OCI-LY1 (cell line): Measurements from ENCODE around the gene FAM25C.
"Not testable (repeated sequence)": the region's sequence is repeated elsewhere in the genome, so short reads cannot be mapped to it uniquely, and the experiment has no call there.

Experiments used
- H2AFZ ChIP-seq: fragments of 200-600 bp; sonication (generic), shearing (Covaris generic); 2 replicates; pipeline ENCODE4 v1.6.0; 2014; ENCODE audit warnings: antibody characterized with exemption, mild to moderate bottlenecking, low read length
- H3F3A ChIP-seq: fragments of 200-600 bp; sonication (generic), shearing (Covaris generic); 2 replicates; pipeline ENCODE4 v1.6.0; 2014; ENCODE audit warnings: mild to moderate bottlenecking, antibody characterized with exemption, low read length, moderate library complexity; ENCODE audit not compliant: insufficient read depth
- H3K27ac ChIP-seq: fragments of 200-600 bp; sonication (generic); 2 replicates; pipeline ENCODE4 v1.5.1; 2014; ENCODE audit warnings: low read length, mixed run types, mild to moderate bottlenecking, low read depth; ENCODE audit not compliant: poor library complexity, severe bottlenecking
- H3K27me3 ChIP-seq: fragments of 200-600 bp; sonication (generic); 2 replicates; pipeline ENCODE4 v1.6.0; 2014; ENCODE audit warnings: antibody characterized with exemption, mild to moderate bottlenecking, low read length, moderate library complexity; ENCODE audit not compliant: insufficient read depth
- H3K36me3 ChIP-seq: fragments of 200-600 bp; sonication (generic); 2 replicates; pipeline ENCODE4 v1.6.1; 2014; ENCODE audit warnings: mild to moderate bottlenecking, antibody characterized with exemption, low read length, moderate library complexity, mixed read lengths; ENCODE audit not compliant: insufficient read depth
- H3K4me1 ChIP-seq: fragments of 200-600 bp; sonication (generic); 2 replicates; pipeline ENCODE4 v1.5.1; 2014; ENCODE audit warnings: mild to moderate bottlenecking, low read length, moderate library complexity; ENCODE audit not compliant: insufficient read depth, severe bottlenecking
- H3K4me2 ChIP-seq: fragments of 200-600 bp; sonication (generic), shearing (Covaris generic); 2 replicates; pipeline ENCODE4 v1.6.1; 2014; ENCODE audit warnings: low read length
- H3K4me3 ChIP-seq: fragments of 200-600 bp; sonication (generic); 2 replicates; pipeline ENCODE4 v1.5.1; 2014; ENCODE audit warnings: low read length, low read depth, mild to moderate bottlenecking, mixed read lengths; ENCODE audit not compliant: poor library complexity, severe bottlenecking
- H3K79me2 ChIP-seq: fragments of 200-600 bp; shearing (Covaris generic); 2 replicates; pipeline ENCODE4 v1.6.1; 2016; ENCODE audit warnings: mixed run types, low read length, mixed read lengths; ENCODE audit not compliant: insufficient read depth
- H3K9ac ChIP-seq: fragments of 200-600 bp; sonication (generic), shearing (Covaris generic); 2 replicates; pipeline ENCODE4 v1.6.1; 2014; ENCODE audit warnings: mild to moderate bottlenecking, low read length, mixed read lengths
- H3K9me2 ChIP-seq: fragments of 200-600 bp; sonication (generic), shearing (Covaris generic); 2 replicates; pipeline ENCODE4 v1.6.1; 2014; ENCODE audit warnings: low read depth, mild to moderate bottlenecking, low read length, mixed read lengths
- H3K9me3 ChIP-seq: fragments of 200-600 bp; shearing (Covaris generic); 2 replicates; pipeline ENCODE4 v1.6.1; 2014; ENCODE audit warnings: low read length, mixed read lengths
- H4K20me1 ChIP-seq: fragments of 200-600 bp; sonication (generic), shearing (Covaris generic); 2 replicates; pipeline ENCODE4 v1.6.0; 2016; ENCODE audit warnings: mild to moderate bottlenecking, low read length; ENCODE audit not compliant: insufficient read depth

Gene FAM25C

DNA sequence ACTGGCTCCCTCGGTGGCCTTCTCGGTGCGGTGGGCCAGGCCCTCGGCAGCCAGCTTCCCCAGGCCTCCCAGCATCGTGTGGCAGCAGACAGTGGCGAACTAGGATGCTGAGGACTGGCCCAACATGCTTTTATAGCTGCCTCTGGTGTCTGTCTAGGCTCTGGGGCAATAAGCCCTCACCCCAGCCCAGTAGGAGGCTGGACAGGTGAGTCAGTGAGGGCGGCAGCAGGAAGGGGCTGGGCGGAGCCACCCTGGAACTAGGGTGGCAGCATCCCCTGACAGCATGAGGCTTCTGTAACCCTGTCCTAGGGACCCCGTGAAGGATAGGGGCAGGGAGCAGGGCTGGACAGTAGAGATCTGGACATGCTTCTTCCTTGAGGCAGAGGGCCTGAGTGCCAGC is at the start of gene FAM25C:
Gene FAM25C, minus strand, starts transcription at position 101 of the 400 bp plus-strand sequence. Its CDS starts 26 bp downstream, at position 75.
- not testable (repeated sequence) for H3K4me3 ChIP-seq, H3K27me3 ChIP-seq, H3K9me2 ChIP-seq, H3F3A ChIP-seq, H3K9me3 ChIP-seq, H3K27ac ChIP-seq, H4K20me1 ChIP-seq, H3K36me3 ChIP-seq, H3K9ac ChIP-seq, H3K79me2 ChIP-seq, H3K4me2 ChIP-seq, H3K4me1 ChIP-seq, H2AFZ ChIP-seq

DNA sequence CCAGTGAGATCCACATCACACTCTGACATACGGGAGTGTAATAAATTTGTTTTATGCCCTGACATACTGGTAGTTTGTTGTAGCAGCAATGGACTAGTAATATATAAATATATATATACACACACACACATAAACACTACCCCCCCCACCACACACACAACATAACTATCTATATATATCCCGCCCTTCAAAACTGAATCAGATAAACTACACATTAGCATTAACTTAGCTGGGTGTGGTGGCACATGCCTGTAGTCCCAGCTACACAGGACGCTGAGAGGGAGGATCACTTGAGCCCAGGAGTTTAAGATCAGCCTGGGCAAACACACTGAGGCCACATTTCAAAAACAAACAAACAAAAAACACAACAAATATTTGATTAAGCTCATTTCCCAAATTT is 45.0 kb upstream of the FAM25C start:
- H3K79me2 ChIP-seq, H3K9ac ChIP-seq, H3K27ac ChIP-seq, H3K36me3 ChIP-seq, H3F3A ChIP-seq, H2AFZ ChIP-seq, H3K4me3 ChIP-seq, H3K4me2 ChIP-seq, H3K9me2 ChIP-seq, H4K20me1 ChIP-seq, H3K9me3 ChIP-seq, H3K4me1 ChIP-seq, H3K27me3 ChIP-seq: not testable (repeated sequence)

DNA sequence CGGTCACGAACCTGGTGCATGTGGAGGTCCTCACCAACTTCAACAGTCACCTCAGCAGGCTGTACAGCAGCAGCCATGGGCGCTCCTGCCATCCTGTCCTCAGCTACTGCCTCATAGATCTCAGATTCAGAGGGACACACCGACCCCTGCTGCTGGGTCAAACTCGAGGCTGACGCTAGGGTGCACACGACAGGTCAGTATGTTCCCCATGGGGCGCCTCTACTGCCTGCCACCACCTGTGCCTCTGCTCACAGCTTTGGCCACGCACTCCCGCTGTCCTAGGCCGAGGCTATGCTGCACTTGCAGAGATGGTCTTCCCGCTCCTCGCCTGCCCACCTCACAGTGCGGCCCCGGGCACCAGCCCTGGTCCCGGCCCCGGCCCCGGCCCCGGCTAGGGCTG is 31.8 kb upstream of the FAM25C start:
- H4K20me1 ChIP-seq, H3F3A ChIP-seq, H3K9me3 ChIP-seq: not testable (repeated sequence)

DNA sequence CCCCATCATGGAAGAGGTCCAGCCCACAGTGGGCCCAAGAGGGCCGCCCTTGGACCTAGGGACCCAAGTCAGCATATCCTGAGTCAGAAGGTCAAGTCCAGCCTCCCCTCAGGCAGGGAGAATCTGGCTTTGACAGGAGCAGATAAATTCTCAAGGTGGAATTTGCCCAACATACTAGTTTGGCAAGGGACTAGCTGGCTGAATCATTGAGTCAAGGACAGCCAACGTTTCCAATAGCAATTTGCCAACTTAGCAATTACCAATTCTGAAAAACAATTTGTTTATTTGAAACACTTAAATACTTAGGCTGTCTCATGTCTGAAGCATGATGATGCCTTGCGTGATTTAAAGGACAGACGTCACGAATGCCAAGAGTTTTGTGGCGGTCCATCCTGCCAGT is 2.7 kb upstream of the FAM25C start:
- not testable (repeated sequence) for H3K9me3 ChIP-seq, H3K27me3 ChIP-seq, H3K9me2 ChIP-seq, H3K4me2 ChIP-seq, H3K4me1 ChIP-seq, H3K27ac ChIP-seq, H4K20me1 ChIP-seq, H3K4me3 ChIP-seq, H3K36me3 ChIP-seq, H2AFZ ChIP-seq, H3F3A ChIP-seq, H3K79me2 ChIP-seq, H3K9ac ChIP-seq

More for the DNA sequence above, 31.8 kb upstream of the FAM25C start:
- H3K4me2 ChIP-seq, H3K36me3 ChIP-seq, H3K4me3 ChIP-seq, H3K9me2 ChIP-seq, H3K4me1 ChIP-seq, H3K27me3 ChIP-seq, H2AFZ ChIP-seq, H3K27ac ChIP-seq, H3K9ac ChIP-seq, H3K79me2 ChIP-seq: not testable (repeated sequence)

DNA sequence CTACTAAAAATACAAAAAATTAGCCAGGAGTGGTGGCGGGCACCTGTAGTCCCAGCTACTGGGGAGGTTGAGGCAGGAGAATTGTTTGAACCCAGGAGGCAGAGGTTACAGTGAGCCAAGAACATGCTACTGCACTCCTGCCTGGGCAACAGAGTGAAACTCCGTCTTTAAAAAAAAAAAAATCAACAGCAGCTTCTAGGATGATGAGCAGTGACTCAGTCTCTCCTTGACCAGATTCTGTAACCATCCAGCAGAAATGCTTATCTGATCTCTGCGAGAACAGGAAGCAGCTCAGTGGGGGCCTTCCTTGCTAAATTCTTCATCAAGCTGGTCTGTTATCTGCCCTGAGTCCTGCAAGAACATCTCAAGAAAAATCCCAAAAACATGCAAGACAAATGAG is 5.5 kb downstream of the FAM25C start:
- H3K4me1 ChIP-seq, H3K9ac ChIP-seq, H3K36me3 ChIP-seq, H3K27me3 ChIP-seq, H3K9me2 ChIP-seq, H3K4me3 ChIP-seq, H3K79me2 ChIP-seq, H3K9me3 ChIP-seq, H3F3A ChIP-seq, H3K27ac ChIP-seq, H2AFZ ChIP-seq, H3K4me2 ChIP-seq, H4K20me1 ChIP-seq: not testable (repeated sequence)

DNA sequence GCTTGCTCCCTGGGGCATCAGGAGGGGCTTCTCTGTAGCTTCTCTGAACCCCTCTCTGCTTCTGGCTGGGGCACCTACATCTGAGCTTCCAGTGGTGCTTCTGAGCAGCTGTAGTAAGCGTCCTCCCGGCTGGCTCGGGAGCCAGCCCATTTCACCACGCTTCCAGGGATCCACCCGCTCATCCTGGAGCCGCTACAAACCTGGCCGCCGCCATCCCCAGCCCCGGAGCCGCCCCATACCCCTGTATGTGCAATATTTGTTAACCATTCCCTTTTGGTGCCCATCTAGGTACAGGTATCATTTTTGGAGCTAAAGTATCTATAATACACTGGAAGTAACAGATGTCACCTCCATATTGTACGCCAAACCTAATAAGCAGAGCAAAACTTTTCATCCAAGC is 7.0 kb downstream of the FAM25C start:
- not testable (repeated sequence) for H3K36me3 ChIP-seq, H3K9ac ChIP-seq, H3K4me3 ChIP-seq, H3K27ac ChIP-seq, H3K9me2 ChIP-seq, H3K4me1 ChIP-seq, H4K20me1 ChIP-seq, H3K4me2 ChIP-seq, H2AFZ ChIP-seq, H3K9me3 ChIP-seq, H3F3A ChIP-seq, H3K79me2 ChIP-seq, H3K27me3 ChIP-seq

DNA sequence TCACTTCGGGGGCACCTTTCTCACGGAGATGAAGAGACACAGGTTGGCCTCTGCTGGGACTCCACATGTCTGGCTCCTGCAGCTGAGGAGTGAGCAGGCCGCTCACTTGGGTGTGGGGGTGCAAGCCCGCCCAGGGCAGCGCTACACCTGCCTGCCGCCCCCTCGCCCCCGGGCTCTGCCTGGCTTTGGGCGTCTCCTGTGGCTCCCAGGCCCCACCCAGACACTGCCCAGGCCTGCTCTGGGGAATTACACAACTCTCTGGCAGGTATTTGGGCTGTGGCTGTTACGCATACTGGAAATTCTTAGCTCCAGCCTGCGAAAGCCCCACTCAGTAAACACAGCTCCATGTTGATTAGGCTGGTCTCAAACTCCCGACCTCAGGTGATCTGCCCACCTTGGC is 7.9 kb downstream of the FAM25C start:
- not testable (repeated sequence) for H3K4me1 ChIP-seq, H4K20me1 ChIP-seq, H3K27ac ChIP-seq, H3K9me2 ChIP-seq, H3K9me3 ChIP-seq, H3K4me2 ChIP-seq, H3K4me3 ChIP-seq, H3K36me3 ChIP-seq, H3K79me2 ChIP-seq, H3F3A ChIP-seq, H2AFZ ChIP-seq, H3K9ac ChIP-seq, H3K27me3 ChIP-seq

DNA sequence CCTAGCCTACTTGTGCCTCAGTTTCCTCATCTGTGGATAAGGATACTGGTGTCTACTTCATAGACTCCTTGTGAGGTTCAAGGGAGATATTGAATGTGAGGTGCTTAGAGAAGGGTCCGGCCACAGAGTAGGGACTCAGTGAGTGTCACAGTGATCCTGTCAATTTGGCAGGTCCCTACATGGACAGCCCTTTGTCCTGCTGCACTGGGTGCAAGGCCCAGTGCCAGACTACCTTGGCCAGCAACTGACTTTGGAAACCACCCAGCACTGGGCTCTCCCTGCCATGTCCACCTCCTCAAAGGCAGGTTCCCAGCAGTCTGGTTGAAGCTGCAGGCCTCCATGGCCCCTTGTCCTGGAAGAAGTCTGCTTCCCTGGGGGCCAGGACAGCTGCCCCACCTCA is 9.5 kb downstream of the FAM25C start:
- H2AFZ ChIP-seq, H3K9me2 ChIP-seq, H3K4me1 ChIP-seq, H3K4me3 ChIP-seq, H3K36me3 ChIP-seq, H3K9me3 ChIP-seq, H3K27me3 ChIP-seq, H3K9ac ChIP-seq, H3F3A ChIP-seq, H3K4me2 ChIP-seq, H3K27ac ChIP-seq, H3K79me2 ChIP-seq, H4K20me1 ChIP-seq: not testable (repeated sequence)
